Measurements from ENCODE around the gene SMARCA5.

SMARCA5 gene

DNA sequence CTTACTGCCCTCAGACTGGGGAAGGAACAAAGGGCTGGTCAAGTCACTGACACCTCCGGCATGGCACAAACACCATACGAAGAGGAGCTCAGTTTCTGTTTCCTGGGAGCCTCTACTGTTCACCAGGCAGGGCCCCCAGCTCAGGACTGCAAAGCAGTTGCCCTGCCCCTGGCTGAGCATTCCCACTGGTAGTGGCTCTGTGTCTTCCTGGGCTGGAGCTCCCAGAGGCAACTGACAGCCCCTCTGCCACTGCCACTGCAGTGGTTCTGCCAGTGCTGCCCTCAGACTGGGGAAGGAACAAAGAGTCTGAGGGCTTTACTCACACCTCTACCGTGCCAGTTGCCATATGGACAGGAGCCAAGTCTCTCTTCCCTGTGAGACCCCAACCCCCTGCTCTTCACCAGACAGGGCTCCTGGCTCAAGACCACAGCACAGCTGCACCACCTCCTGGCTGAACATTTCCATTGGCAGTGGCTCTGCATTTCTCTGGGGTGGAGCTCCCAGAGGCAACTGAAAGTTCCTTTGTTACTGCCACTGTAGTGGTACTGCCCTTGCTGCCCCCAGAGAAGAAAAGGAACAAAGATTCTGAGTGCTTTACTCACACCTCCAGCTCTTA is 67.9 kb downstream of the SMARCA5 start:
- no peaks in the 10 kb centered on the region for H3K4me1 ChIP-seq (ENCODE audit: control insufficient read depth, insufficient read depth, low read length)
- H3K9ac ChIP-seq (ENCODE audit: low read depth, low read length), result no peak overlapping the region
- no peaks in the 10 kb centered on the region for H3K36me3 ChIP-seq (ENCODE audit: control insufficient read depth, insufficient read depth, low read length)
- no peak overlapping the region for H3K4me3 ChIP-seq (ENCODE audit: low read depth, low read length)
- no peaks in the 10 kb centered on the region for H3K9me3 ChIP-seq (ENCODE audit: control insufficient read depth, insufficient read depth, low read length)
- H3K27ac ChIP-seq (ENCODE audit: low read depth, low read length), result no peak overlapping the region
- H3K27me3 ChIP-seq (ENCODE audit: control insufficient read depth, insufficient read depth, low read length), result no peaks in the 10 kb centered on the region

DNA sequence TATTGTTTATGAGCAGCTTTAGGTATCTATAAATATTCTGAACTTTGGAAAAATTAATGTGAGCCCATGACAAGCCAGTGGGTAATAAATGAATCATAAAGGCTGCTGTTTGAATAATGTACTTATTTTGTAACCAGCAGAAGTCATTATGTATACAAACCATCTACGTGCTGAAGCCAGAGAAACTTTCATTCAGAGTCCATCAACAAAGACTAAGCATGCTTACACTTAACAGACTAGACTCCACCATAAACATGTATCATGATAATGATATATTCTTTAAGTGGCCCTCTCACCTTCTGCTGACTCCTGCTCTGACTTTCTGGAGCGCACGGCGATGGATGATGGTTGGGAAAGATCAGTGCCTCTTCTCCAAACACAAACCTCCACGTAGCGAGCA is 72.0 kb downstream of the SMARCA5 start:
- no peaks in the 10 kb centered on the region for H3K36me3 ChIP-seq (ENCODE audit: control insufficient read depth, insufficient read depth, low read length)
- no peaks in the 10 kb centered on the region for H3K9me3 ChIP-seq (ENCODE audit: control insufficient read depth, insufficient read depth, low read length)
- no peaks in the 10 kb centered on the region for H3K4me1 ChIP-seq (ENCODE audit: control insufficient read depth, insufficient read depth, low read length)
- no peaks in the 10 kb centered on the region for H3K27me3 ChIP-seq (ENCODE audit: control insufficient read depth, insufficient read depth, low read length)
- no peak overlapping the region for H3K4me3 ChIP-seq (ENCODE audit: low read depth, low read length)
- no peak overlapping the region for H3K9ac ChIP-seq (ENCODE audit: low read depth, low read length)
- H3K27ac ChIP-seq (ENCODE audit: low read depth, low read length), result no peak overlapping the region

DNA sequence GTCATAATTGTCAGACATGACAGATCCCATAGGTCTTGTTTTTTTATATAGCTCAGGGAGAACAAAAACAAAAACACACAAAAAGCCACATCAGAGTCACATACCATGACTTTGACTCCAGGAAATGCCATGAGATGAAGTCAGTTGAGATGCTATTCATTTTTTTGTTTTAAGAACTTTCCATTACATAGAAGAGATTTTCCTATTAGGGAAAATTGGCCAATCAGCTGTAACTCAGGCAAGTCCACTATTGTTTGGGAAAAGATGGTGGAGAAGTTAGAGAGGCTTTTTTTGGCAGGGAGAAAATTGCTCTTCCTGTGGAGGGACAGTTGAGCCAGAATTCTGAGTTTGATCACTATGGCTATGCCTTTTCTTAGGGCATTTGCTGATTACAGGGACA is 72.6 kb downstream of the SMARCA5 start:
- H3K9ac ChIP-seq (ENCODE audit: low read depth, low read length), result no peak overlapping the region
- no peaks in the 10 kb centered on the region for H3K27me3 ChIP-seq (ENCODE audit: control insufficient read depth, insufficient read depth, low read length)
- no peak overlapping the region for H3K27ac ChIP-seq (ENCODE audit: low read depth, low read length)
- H3K9me3 ChIP-seq (ENCODE audit: control insufficient read depth, insufficient read depth, low read length), result no peaks in the 10 kb centered on the region
- no peak overlapping the region for H3K4me3 ChIP-seq (ENCODE audit: low read depth, low read length)
- no peaks in the 10 kb centered on the region for H3K4me1 ChIP-seq (ENCODE audit: control insufficient read depth, insufficient read depth, low read length)
- no peaks in the 10 kb centered on the region for H3K36me3 ChIP-seq (ENCODE audit: control insufficient read depth, insufficient read depth, low read length)

DNA sequence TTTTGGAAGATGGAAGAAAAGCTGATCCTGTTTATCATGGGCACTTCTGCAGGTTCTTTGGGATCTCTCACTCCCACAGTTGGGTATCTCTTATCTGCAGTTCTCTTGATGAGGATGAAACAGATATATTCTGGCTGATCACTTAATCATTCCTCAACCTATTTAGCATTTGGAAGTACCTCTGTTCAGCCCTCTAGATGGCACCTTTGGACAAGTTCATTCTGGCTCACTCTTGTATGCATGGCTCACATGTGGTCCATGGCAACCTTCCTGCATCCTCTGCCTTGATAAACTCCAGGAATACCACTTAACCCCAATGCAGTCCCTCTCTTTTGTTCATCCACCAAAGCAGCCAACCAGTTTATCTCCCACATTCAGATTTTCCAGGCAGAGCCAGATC is 74.2 kb downstream of the SMARCA5 start:
- no peak overlapping the region for H3K27ac ChIP-seq (ENCODE audit: low read depth, low read length)
- H3K27me3 ChIP-seq (ENCODE audit: control insufficient read depth, insufficient read depth, low read length), result no peaks in the 10 kb centered on the region
- no peak overlapping the region for H3K4me3 ChIP-seq (ENCODE audit: low read depth, low read length)
- H3K36me3 ChIP-seq (ENCODE audit: control insufficient read depth, insufficient read depth, low read length), result no peaks in the 10 kb centered on the region
- no peaks in the 10 kb centered on the region for H3K9me3 ChIP-seq (ENCODE audit: control insufficient read depth, insufficient read depth, low read length)
- H3K4me1 ChIP-seq (ENCODE audit: control insufficient read depth, insufficient read depth, low read length), result no peaks in the 10 kb centered on the region
- H3K9ac ChIP-seq (ENCODE audit: low read depth, low read length), result no peak overlapping the region

DNA sequence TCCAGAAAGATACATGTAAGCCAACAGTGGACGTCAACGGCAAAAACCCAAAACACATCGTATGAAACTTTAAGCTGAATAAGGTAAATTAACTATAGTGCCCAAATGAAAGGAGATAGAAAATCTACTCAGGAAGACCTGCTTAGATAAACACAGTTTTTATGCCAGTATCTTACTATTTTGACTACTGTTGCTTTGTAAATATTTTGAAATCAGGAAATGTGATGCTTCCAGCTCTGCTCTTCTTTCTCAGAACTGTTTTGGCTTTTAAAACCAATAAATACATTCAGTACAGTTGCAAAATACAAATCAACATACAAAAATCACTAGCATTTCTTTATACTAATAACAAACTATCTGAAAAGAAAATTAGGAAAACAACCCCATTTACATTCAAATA is 83.8 kb downstream of the SMARCA5 start:
- no peaks in the 10 kb centered on the region; the same call in 1 of the 2 replicates for H3K4me1 ChIP-seq (ENCODE audit: control insufficient read depth, insufficient read depth, low read length)
- H3K9me3 ChIP-seq (ENCODE audit: control insufficient read depth, insufficient read depth, low read length), result peaks cover 10% of the 10 kb centered on the region
- H3K27me3 ChIP-seq (ENCODE audit: control insufficient read depth, insufficient read depth, low read length), result no peaks in the 10 kb centered on the region
- no peaks in the 10 kb centered on the region for H3K36me3 ChIP-seq (ENCODE audit: control insufficient read depth, insufficient read depth, low read length)
- H3K4me3 ChIP-seq (ENCODE audit: low read depth, low read length), result no peak overlapping the region
- no peak overlapping the region for H3K27ac ChIP-seq (ENCODE audit: low read depth, low read length)
- no peak overlapping the region for H3K9ac ChIP-seq (ENCODE audit: low read depth, low read length)

DNA sequence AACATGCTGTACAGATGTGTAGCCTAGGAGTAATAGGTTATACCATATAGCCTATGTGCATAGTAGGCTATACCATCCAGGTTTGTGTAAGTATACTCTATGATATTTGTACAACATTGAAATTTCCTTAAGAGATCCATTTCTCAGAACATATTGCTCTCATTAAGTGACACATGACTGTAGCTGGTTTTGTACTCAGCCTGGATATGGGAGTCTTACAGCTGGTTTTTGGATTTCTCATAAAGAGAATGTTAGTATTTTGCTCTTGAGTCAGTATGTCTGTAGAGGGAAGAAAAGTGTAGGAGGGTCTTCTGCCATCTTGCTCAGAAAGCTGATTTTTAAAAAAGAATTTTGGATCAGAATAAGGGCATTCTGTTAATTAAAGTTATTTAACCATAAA is 85.3 kb downstream of the SMARCA5 start:
- Histone ChIP-seq H3K4me1 (ENCODE audit: control insufficient read depth, insufficient read depth, low read length) (no peaks in the 10 kb centered on the region; the same call in 1 of the 2 replicates), H3K27me3 (ENCODE audit: control insufficient read depth, insufficient read depth, low read length) (no peaks in the 10 kb centered on the region), H3K36me3 (ENCODE audit: control insufficient read depth, insufficient read depth, low read length) (no peaks in the 10 kb centered on the region), H3K9me3 (ENCODE audit: control insufficient read depth, insufficient read depth, low read length) (peaks cover 10% of the 10 kb centered on the region), H3K27ac (ENCODE audit: low read depth, low read length) (no peak overlapping the region), H3K4me3 (ENCODE audit: low read depth, low read length) (no peak overlapping the region), H3K9ac (ENCODE audit: low read depth, low read length) (no peak overlapping the region)

DNA sequence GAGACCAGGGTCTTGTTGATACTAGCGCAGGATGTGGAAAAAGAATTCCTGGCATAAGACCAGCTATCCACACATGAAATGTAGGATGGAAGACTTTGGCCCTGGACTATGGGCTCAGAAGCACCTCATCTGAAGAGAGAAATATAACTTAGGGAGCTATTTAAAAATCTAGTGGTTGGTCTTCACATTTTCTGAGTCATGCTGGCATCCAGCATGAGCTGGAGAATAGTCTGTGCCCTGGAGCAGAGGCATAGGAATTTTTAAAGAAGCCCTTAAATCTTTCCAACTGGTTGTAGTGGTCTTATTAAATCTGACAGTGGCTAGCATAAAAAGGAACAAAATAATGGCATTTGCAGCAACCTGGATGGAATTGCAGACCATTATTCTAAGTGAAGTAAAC is 86.3 kb downstream of the SMARCA5 start:
- Histone ChIP-seq H3K9ac (ENCODE audit: low read depth, low read length) (no peak overlapping the region), H3K4me3 (ENCODE audit: low read depth, low read length) (no peak overlapping the region), H3K9me3 (ENCODE audit: control insufficient read depth, insufficient read depth, low read length) (no peaks in the 10 kb centered on the region; the same call in 1 of the 2 replicates), H3K36me3 (ENCODE audit: control insufficient read depth, insufficient read depth, low read length) (no peaks in the 10 kb centered on the region), H3K4me1 (ENCODE audit: control insufficient read depth, insufficient read depth, low read length) (no peaks in the 10 kb centered on the region; the same call in 1 of the 2 replicates), H3K27me3 (ENCODE audit: control insufficient read depth, insufficient read depth, low read length) (no peaks in the 10 kb centered on the region), H3K27ac (ENCODE audit: low read depth, low read length) (no peak overlapping the region)

DNA sequence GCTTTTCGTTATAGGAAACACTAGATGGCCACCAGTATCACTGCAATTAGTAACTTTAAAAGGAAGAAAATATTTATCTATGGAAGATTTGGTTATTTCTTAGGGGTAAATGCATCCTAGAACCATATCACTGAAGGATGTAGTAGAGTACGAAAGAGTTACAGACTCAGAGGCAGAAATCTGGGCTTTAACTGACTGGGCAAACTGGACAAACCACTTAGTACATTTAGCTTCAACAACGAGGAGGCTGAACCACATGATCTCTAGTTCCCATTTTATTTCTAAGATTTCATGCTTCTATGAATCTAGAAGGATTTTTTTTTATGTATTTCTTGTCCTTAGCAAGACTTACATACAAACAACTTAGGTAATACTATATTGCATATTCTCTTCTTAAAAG is 93.0 kb downstream of the SMARCA5 start:
- H3K36me3 ChIP-seq (ENCODE audit: control insufficient read depth, insufficient read depth, low read length), result no peaks in the 10 kb centered on the region

More for the DNA sequence above, 93.0 kb downstream of the SMARCA5 start:
- H3K4me3 ChIP-seq (ENCODE audit: low read depth, low read length), result no peak overlapping the region
- H3K9me3 ChIP-seq (ENCODE audit: control insufficient read depth, insufficient read depth, low read length), result peaks cover 2% of the 10 kb centered on the region; the same call in 1 of the 2 replicates
- H3K27me3 ChIP-seq (ENCODE audit: control insufficient read depth, insufficient read depth, low read length), result no peaks in the 10 kb centered on the region
- no peaks in the 10 kb centered on the region for H3K4me1 ChIP-seq (ENCODE audit: control insufficient read depth, insufficient read depth, low read length)
- no peak overlapping the region for H3K9ac ChIP-seq (ENCODE audit: low read depth, low read length)
- no peak overlapping the region for H3K27ac ChIP-seq (ENCODE audit: low read depth, low read length)
